Endometrium (tissue), 2 donors: ENCODE data around the gene GALT.
"Not testable (repeated sequence)": the region's sequence is repeated elsewhere in the genome, so short reads cannot be mapped to it uniquely, and the experiment has no call there.

Experiments
- FAIRE-seq: peaks from 2 replicates; lab custom pipeline; 2012; peaks lifted over from hg19 to GRCh38; lab: Jason Lieb, UNC
- donor health status: control.
- donor health status: control.

GALT gene

DNA sequence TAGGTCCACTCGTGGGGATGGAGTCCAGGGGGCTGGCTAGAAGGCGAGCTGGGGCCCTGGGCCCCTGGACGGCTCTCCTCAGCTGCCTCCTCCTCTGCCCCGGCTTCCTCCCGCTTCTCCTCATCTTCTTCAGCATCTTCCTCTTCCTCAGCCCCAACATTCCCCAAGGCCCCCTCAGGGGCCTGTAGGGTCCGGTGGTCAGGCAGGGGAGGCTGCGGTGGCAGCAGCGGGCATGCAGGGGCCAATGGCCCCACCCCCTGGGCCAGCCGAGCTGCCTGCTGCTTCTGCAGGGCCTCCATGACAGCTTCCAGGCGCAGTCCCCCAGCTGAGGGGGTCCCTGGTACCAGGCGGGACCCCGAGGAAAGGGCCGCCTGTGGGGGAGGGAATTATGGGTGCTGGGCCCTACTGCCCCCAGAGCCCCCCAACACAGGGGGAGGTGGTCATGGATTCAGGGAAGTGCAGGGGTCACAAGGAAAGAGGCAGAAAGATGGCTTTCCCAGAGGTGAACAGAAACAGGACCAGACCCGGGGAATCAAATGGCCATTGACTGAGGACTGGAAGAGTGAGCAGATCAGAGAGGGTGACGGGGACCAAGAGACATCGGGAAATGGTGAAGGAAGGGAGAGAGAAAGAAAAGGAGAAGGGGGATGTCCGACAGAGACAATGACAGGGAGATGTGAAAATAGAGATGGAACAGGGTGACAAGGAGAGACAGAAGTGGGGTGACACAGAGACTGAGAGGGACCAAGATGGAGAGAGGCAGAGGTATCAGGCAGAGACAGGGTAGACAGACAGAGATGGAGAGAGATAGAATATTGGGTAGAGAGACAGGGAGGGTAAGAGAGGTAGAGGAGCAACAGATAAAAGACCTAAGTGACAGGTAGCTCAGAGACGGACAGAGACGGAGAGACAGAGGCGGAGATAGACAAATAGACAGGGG is 18.5 kb upstream of the GALT start:
- FAIRE-seq: no peak

- FAIRE-seq: no peak
These were observed 17.6 kb upstream of the GALT start, which contains the start of gene ARID3C for GRCh38 chr9:34628656-34629490. Gene ARID3C (minus strand): TSS chr9:34629066. CDS start chr9:34628014, 1,052 bp downstream.

- FAIRE-seq: no peak
These were observed 17.0 kb upstream of the GALT start for GRCh38 chr9:34629491-34629808.

DNA sequence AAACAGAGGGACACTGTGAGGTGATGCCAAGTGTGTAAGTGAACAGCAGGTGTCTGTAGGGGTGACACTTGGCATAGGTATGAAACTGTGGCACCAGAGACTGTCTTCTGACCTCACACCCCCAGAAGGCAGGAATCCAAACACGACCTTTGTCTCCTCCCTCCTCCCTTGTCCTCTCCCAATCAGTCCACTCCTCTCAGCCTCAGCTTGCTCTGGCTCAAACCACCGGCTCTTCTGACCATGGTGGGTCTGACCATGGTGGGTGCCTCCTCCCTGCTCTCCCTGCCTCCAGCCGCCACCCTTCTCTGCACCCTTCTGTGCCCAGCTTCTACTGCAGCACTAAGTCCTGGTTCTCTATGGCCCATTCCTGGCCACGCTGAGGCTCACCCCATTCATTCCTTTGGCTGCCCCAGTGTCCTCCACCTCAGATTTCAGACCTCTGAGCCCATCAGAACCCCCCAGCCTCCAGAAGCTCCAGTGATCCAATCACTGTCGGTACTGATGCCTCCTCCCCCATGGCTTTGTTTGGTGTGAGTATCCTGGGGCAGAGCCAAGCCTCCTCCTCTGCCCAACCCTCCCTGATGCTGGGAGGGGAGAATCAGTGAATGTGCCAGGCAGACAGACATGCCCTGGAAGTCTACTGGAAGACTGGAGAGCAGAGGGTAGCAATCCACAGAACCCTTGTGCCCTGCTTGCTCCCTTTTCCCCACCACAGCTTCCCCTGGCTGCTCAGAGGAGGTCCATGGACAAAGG is 15.9 kb upstream of the GALT start:
- FAIRE-seq: no peak

GRCh38 chr9:34633166-34633565 is 13.3 kb upstream of the GALT start:
- no peak for FAIRE-seq

GRCh38 chr9:34633851-34634550 is 12.5 kb upstream of the GALT start:
- no peak for FAIRE-seq

- FAIRE-seq: no peak
These were observed 11.8 kb upstream of the GALT start for GRCh38 chr9:34634551-34635248.

GRCh38 chr9:34635556-34635955 is 10.9 kb upstream of the GALT start:
- no peak for FAIRE-seq

DNA sequence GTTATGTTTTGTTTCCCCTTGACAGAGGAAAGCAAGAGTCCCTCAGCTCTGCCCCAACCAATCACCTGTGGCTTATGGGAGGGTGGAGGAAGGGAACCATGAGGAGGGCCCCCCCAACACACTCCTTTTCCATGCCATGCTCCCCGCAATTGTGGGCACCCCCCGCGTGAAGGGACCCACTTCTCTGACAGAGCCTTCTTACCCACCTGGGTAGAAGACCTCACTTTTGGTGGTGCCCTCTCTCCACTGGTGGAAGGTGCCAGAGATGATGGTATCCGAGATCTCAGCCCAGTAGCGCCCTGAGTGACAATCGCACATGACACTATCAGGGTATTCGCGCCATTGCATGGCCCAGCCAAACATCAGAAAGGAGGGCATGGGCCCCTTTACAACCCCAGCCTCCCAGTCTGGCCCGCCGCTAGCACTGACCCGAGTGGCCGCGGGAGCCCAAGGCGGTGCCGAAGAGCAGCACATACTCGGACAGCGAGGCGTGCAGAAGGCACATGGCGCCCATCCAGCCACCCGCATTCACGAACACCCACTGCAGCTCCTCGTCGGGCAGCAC is 9.6 kb upstream of the GALT start:
- no peak for FAIRE-seq

DNA sequence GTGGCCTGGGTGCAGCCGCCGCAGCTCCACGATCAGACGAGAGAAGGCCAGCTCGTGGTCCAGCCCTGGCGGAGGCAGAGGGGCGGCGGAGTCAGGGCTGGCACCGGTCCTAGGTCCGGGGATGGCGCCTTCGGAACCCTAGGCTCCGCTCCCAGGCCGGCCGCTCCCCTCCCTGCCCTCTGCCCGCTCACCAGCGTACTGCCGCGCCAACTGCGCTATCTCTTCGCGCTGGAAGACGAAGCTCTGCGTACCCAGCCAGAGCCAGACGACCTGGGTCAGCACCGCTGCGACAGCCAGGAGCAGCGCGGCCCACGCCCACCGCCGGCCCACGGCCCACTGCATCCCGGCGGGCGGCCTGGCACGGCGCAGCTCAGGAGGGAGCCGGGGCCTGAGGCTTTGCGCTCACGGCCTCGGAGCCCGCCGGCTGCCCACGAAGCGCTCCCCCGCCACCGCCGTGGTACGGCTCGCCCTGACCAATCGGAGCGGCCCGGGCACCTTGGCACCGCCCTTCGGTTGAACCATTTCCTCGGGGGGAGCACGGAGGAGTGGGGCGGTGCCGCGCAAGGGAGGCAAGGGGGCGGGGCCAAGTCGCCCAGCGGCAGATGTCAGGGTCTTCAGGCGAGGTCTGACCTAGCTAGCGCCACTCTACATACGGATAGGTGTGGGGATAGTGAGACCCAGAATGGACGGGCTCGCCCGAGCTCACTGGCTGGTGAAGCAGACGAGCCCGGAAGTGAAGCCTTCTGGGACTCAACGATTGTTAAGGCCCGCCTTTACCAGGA is 8.9 kb upstream of the GALT start, which contains the start of gene SIGMAR1:
TSS of gene SIGMAR1 (minus strand) at position 432 of the 782 bp plus-strand sequence. CDS start at position 342, 90 bp downstream.
- FAIRE-seq: no peak

GRCh38 chr9:34638138-34638445 is 8.4 kb upstream of the GALT start:
- no peak for FAIRE-seq

DNA sequence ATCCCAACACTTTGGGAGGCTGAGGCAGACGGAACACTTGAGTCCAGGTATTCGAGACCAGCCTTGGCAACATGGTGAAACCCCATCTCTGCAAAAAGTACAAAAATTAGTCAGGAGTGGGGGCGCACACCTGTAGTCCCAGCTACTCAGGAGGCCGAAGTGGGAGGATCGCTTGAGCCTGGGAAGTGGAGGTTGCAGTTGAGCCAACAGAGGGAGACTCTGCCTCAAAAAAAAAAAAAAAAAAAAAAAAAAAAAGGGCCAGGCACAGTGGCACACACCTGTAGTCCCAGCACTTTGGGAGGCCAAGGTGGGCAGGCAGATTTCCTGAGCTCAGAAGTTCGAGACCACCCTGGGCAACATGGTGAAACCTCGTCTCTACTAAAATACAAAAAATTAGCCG is 7.2 kb upstream of the GALT start:
- FAIRE-seq: not testable (repeated sequence)

GRCh38 chr9:34642679-34643078 is 3.8 kb upstream of the GALT start:
- no peak for FAIRE-seq

- FAIRE-seq: no peak
These were observed 1.6 kb upstream of the GALT start for GRCh38 chr9:34644766-34645314.

DNA sequence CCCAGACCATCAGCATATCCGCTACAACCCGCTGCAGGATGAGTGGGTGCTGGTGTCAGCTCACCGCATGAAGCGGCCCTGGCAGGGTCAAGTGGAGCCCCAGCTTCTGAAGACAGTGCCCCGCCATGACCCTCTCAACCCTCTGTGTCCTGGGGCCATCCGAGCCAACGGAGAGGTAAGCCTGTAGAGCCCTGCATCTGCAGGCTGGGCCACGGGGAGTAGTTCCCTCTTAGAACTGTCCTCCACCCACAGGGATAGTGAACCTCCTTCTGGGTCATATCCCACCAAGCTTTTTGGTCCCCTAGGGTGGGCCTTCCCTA is 569 bp downstream of the GALT start:
- FAIRE-seq: no peak

GRCh38 chr9:34647651-34648050 is 1.2 kb downstream of the GALT start:
- no peak for FAIRE-seq

- FAIRE-seq: no peak
These were observed 2.2 kb downstream of the GALT start for GRCh38 chr9:34648673-34649072.

DNA sequence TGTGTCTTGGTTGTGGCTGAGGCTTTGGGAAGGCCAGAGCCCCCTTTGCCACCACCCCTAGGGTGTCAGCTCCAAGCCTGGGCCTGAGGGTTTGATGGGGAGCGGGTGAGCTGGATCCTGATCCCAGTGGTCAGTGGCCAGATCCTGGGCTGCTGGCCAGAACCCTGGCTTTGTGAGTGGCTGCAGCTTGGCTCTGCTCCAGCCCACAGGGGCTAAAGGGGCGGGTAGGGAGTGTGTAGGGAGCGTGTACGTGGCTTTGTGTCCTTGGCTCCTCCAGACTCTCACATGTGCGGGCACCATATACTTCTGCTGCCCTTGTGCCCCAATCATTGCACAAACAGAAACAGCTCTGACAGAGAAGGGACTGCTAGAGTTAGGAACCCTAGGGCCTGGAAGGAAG is 4.3 kb downstream of the GALT start:
- FAIRE-seq: no peak

GRCh38 chr9:34651321-34651720 is 4.8 kb downstream of the GALT start:
- no peak for FAIRE-seq
